HEK293 (cell line): ENCODE measurements around the gene PRRC2C.
"Not testable (repeated sequence)": the region's sequence is repeated elsewhere in the genome, so short reads cannot be mapped to it uniquely, and the experiment has no call there.

Experiments used
- CTCF ChIA-PET: fragments of 350-600 bp; formaldehyde crosslinking; extraction: SDS; loops from one replicate; lab custom pipeline; 2021; ENCODE audit warnings: antibody characterized with exemption; lab: Yijun Ruan, JAX
- POLR2A ChIA-PET: fragments of 300-600 bp; formaldehyde crosslinking; extraction: SDS; loops from one replicate; lab custom pipeline; 2020; ENCODE audit warnings: antibody characterized with exemption, inconsistent platforms; lab: Yijun Ruan, JAX
- H3K27ac ChIP-seq: fragments of 200-500 bp; sonication (Bioruptor generic); 2 replicates; pipeline ENCODE4 v1.5.1; 2014; ENCODE audit warnings: low read depth, low read length, control low read depth, inconsistent platforms; ENCODE audit errors: extremely low read depth
- H3K36me3 ChIP-seq, 2 experiments: fragments of 200-500 bp in 1 of 2; sonication (Bioruptor generic) in 1 of 2; 1 replicate in 1 of 2; 2 replicates in 1 of 2; pipeline ENCODE4 v1.5.1; 2014 to 2017; ENCODE audit warnings: inconsistent platforms in 2 of 2, low read length in 2 of 2; ENCODE audit not compliant: control insufficient read depth in 2 of 2, insufficient read depth in 1 of 2
- H3K4me1 ChIP-seq: fragments of 200-500 bp; sonication (Bioruptor generic); 2 replicates; pipeline ENCODE4 v1.5.1; 2014; ENCODE audit warnings: mild to moderate bottlenecking, low read length, inconsistent platforms; ENCODE audit not compliant: control insufficient read depth, insufficient read depth
- H3K4me3 ChIP-seq: 2 replicates; pipeline ENCODE4 v1.5.1; 2011; ENCODE audit warnings: low read depth, mild to moderate bottlenecking, control low read depth, low read length, moderate library complexity
- H3K9me3 ChIP-seq: fragments of 200-500 bp; sonication (Bioruptor generic); 2 replicates; pipeline ENCODE4 v1.5.1; 2014; ENCODE audit warnings: low read depth, low read length, inconsistent platforms; ENCODE audit not compliant: control insufficient read depth, insufficient read depth
- EGR2 ChIP-seq: fragments of 450-650 bp; formaldehyde crosslinking; IDR thresholded peaks from 2 replicates; pipeline ENCODE4 v1.5.1; 2016; ENCODE audit warnings: low read depth, missing biosample characterization, missing genetic modification characterization
- GLI2 ChIP-seq: fragments of 450-650 bp; formaldehyde crosslinking; IDR thresholded peaks from 2 replicates; pipeline ENCODE4; 2017; ENCODE audit warnings: missing biosample characterization, missing genetic modification characterization, low read depth, borderline replicate concordance
- OSR2 ChIP-seq: fragments of 450-650 bp; formaldehyde crosslinking; IDR thresholded peaks from 2 replicates; pipeline ENCODE4 v1.5.1; 2016; ENCODE audit warnings: missing biosample characterization, missing genetic modification characterization
- PRDM4 ChIP-seq: fragments of 450-650 bp; formaldehyde crosslinking; IDR thresholded peaks from 2 replicates; pipeline ENCODE4 v1.5.1; 2017; ENCODE audit warnings: missing biosample characterization, missing genetic modification characterization
- SP2 ChIP-seq: fragments of 450-650 bp; formaldehyde crosslinking; IDR thresholded peaks from 2 replicates; pipeline ENCODE4 v1.5.1; 2016; ENCODE audit warnings: missing biosample characterization, missing genetic modification characterization
- ZEB2 ChIP-seq: fragments of 450-650 bp; formaldehyde crosslinking; IDR thresholded peaks from 2 replicates; pipeline ENCODE4 v1.5.1; 2016; ENCODE audit warnings: missing biosample characterization, missing genetic modification characterization
- ZFHX2 ChIP-seq: fragments of 450-650 bp; formaldehyde crosslinking; conservative IDR thresholded peaks from 2 replicates; pipeline ENCODE4 v1.5.1; 2016; ENCODE audit warnings: missing biosample characterization, missing genetic modification characterization
- ZNF146 ChIP-seq: fragments of 450-650 bp; formaldehyde crosslinking; IDR thresholded peaks from 2 replicates; pipeline ENCODE4 v1.5.1; 2016; ENCODE audit warnings: missing biosample characterization, missing genetic modification characterization
- ZNF362 ChIP-seq: fragments of 450-650 bp; formaldehyde crosslinking; IDR thresholded peaks from 2 replicates; pipeline ENCODE4 v1.5.1; 2016; ENCODE audit warnings: missing biosample characterization, missing genetic modification characterization
- ZNF404 ChIP-seq: fragments of 450-650 bp; formaldehyde crosslinking; IDR thresholded peaks from 2 replicates; pipeline ENCODE4 v1.5.1; 2017; ENCODE audit warnings: missing biosample characterization, missing genetic modification characterization
- ZNF548 ChIP-seq: fragments of 450-650 bp; formaldehyde crosslinking; IDR thresholded peaks from 2 replicates; pipeline ENCODE4 v1.5.1; 2016; ENCODE audit warnings: missing biosample characterization, missing genetic modification characterization
- ZNF555 ChIP-seq: fragments of 450-650 bp; formaldehyde crosslinking; conservative IDR thresholded peaks from 2 replicates; pipeline ENCODE4 v1.5.1; 2017; ENCODE audit warnings: missing biosample characterization, mild to moderate bottlenecking, missing genetic modification characterization, inconsistent platforms
- ZNF629 ChIP-seq: fragments of 450-650 bp; formaldehyde crosslinking; IDR thresholded peaks from 2 replicates; pipeline ENCODE4 v1.5.1; 2017; ENCODE audit warnings: missing biosample characterization, missing genetic modification characterization
- ZNF670 ChIP-seq: fragments of 450-650 bp; formaldehyde crosslinking; IDR thresholded peaks from 2 replicates; pipeline ENCODE4 v1.5.1; 2016; ENCODE audit warnings: missing biosample characterization, missing genetic modification characterization, low read depth
- ZNF747 ChIP-seq: fragments of 450-650 bp; formaldehyde crosslinking; IDR thresholded peaks from 2 replicates; pipeline ENCODE4 v1.5.1; 2016; ENCODE audit warnings: missing biosample characterization, missing genetic modification characterization

PRRC2C gene

GRCh38 chr1:171438441-171438840 lies 46.9 kb upstream of the PRRC2C start (continued):
- TF ChIP-seq ZNF362 = no peak
- TF ChIP-seq ZNF747 (tag by site-specific recombination) = no peak
- no peak for TF ChIP-seq OSR2 (tag by site-specific recombination)

- H3K9me3 ChIP-seq, H3K27ac ChIP-seq, CTCF ChIA-PET, H3K36me3 ChIP-seq, H3K4me1 ChIP-seq, POLR2A ChIA-PET, H3K4me3 ChIP-seq: not testable (repeated sequence)
Observed at GRCh38 chr1:171440201-171440600, 45.1 kb upstream of the PRRC2C start.

GRCh38 chr1:171441278-171441895 lies 43.9 kb upstream of the PRRC2C start:
- H3K36me3 ChIP-seq, H3K4me3 ChIP-seq, H3K9me3 ChIP-seq, CTCF ChIA-PET, H3K27ac ChIP-seq, H3K4me1 ChIP-seq, POLR2A ChIA-PET: not testable (repeated sequence)

- ChIA-PET CTCF (no interaction called here), POLR2A (no interaction called here)
Observed at GRCh38 chr1:171446386-171446785, 38.9 kb upstream of the PRRC2C start.

GRCh38 chr1:171455967-171456366 lies 29.4 kb upstream of the PRRC2C start:
- H3K4me1 ChIP-seq = no peaks in the 10 kb centered on the region
- no peak overlapping the region for H3K4me3 ChIP-seq
- no peaks in the 10 kb centered on the region for H3K36me3 ChIP-seq
- ChIA-PET POLR2A (no interaction called here), CTCF (no interaction called here)
- TF ChIP-seq ZFHX2 (tag by site-specific recombination) = peak; percentile 43
- TF ChIP-seq ZNF629 = no peak
- TF ChIP-seq EGR2 (tag by site-specific recombination) = peak; percentile 75
- no peaks in the 10 kb centered on the region for H3K9me3 ChIP-seq
- H3K27ac ChIP-seq = no peak overlapping the region

More at GRCh38 chr1:171446386-171446785, 38.9 kb upstream of the PRRC2C start:
- Histone ChIP-seq H3K4me3 (no peak overlapping the region), H3K4me1 (no peaks in the 10 kb centered on the region), H3K27ac (no peak overlapping the region), H3K9me3 (no peaks in the 10 kb centered on the region), H3K36me3 (no peaks in the 10 kb centered on the region)
- TF ChIP-seq ZNF404 (no peak), SP2 (tag by site-specific recombination) (no peak), ZEB2 (tag by site-specific recombination) (no peak), PRDM4 (tag by site-specific recombination) (no peak), ZNF555 (tag by site-specific recombination) (no peak), ZNF548 (tag by site-specific recombination) (no peak), GLI2 (tag by site-specific recombination) (no peak), ZNF146 (tag by site-specific recombination) (no peak), ZNF670 (tag by site-specific recombination) (no peak)
